Measurements from ENCODE around the gene DCP1B. TPM values are rescaled to one million over a fixed set of nuclear protein-coding genes. Genes with fewer than 3 reads are reported as not detected.

DCP1B gene
- total and polyA plus RNA-seq, 2 donors from 2014 or later: 11.3 to 15.0 TPM

- Histone ChIP-seq H3K36me3 (ENCODE audit: control insufficient read depth in 2 of 3, insufficient read depth in 3 of 3, low read length in 3 of 3) (no peaks in the 10 kb centered on the region), H3K9ac (ENCODE audit: low read length in 3 of 3) (no peak overlapping the region), H3K27me3 (ENCODE audit: control insufficient read depth, insufficient read depth, low read length) (no peaks in the 10 kb centered on the region), H3K27ac (ENCODE audit: low read depth in 2 of 2, low read length in 2 of 2) (no peak overlapping the region), H3K4me1 (ENCODE audit: control insufficient read depth in 2 of 3, insufficient read depth in 2 of 3, low read depth in 1 of 3, low read length in 3 of 3) (no peaks in the 10 kb centered on the region), H3K9me3 (ENCODE audit: control insufficient read depth in 2 of 3, insufficient read depth in 1 of 3, low read length in 3 of 3) (peaks cover 0 to 18% (median 0%) of the 10 kb centered on the region in 3 donors), H3K4me3 (ENCODE audit: low read length in 3 of 3) (peak overlapping the region in 1 of 3 donors; percentile 25)
- intact Hi-C loops (cut with DNase I): no loop called here
- TF ChIP-seq CTCF (IDR thresholded peaks at IDR 0.05; ENCODE audit: borderline replicate concordance, extremely low read depth, insufficient read depth): no peak
- peak in 3 of 5 donors; percentile 50 to 71 (median 71) for DNase-seq
- FAIRE-seq: no peak
These were observed 96.3 kb downstream of the DCP1B start for GRCh38 chr12:1907652-1908611.

GRCh38 chr12:1906579-1906978, 97.7 kb downstream of the DCP1B start:
- no peaks in the 10 kb centered on the region for H3K36me3 ChIP-seq (ENCODE audit: control insufficient read depth in 2 of 3, insufficient read depth in 3 of 3, low read length in 3 of 3)
- FAIRE-seq: no peak
- no peak overlapping the region for H3K4me3 ChIP-seq (ENCODE audit: low read length in 3 of 3)
- no peaks in the 10 kb centered on the region for H3K27me3 ChIP-seq (ENCODE audit: control insufficient read depth, insufficient read depth, low read length)
- H3K9ac ChIP-seq (ENCODE audit: low read length in 3 of 3): no peak overlapping the region
- no peak overlapping the region for H3K27ac ChIP-seq (ENCODE audit: low read depth in 2 of 2, low read length in 2 of 2)
- H3K9me3 ChIP-seq (ENCODE audit: control insufficient read depth in 2 of 3, insufficient read depth in 1 of 3, low read length in 3 of 3): peaks cover 0 to 21% (median 2%) of the 10 kb centered on the region in 3 donors
- intact Hi-C loops (cut with DNase I): no loop called here
- H3K4me1 ChIP-seq (ENCODE audit: control insufficient read depth in 2 of 3, insufficient read depth in 2 of 3, low read depth in 1 of 3, low read length in 3 of 3): no peaks in the 10 kb centered on the region
- TF ChIP-seq CTCF (IDR thresholded peaks at IDR 0.05; ENCODE audit: borderline replicate concordance, extremely low read depth, insufficient read depth): no peak
- no peak for DNase-seq

GRCh38 chr12:1904875-1905274, 99.4 kb downstream of the DCP1B start:
- Histone ChIP-seq H3K4me1 (ENCODE audit: control insufficient read depth in 2 of 3, insufficient read depth in 2 of 3, low read depth in 1 of 3, low read length in 3 of 3) (no peaks in the 10 kb centered on the region), H3K9ac (ENCODE audit: low read length in 3 of 3) (no peak overlapping the region), H3K4me3 (ENCODE audit: low read length in 3 of 3) (no peak overlapping the region), H3K27me3 (ENCODE audit: control insufficient read depth, insufficient read depth, low read length) (no peaks in the 10 kb centered on the region), H3K36me3 (ENCODE audit: control insufficient read depth in 2 of 3, insufficient read depth in 3 of 3, low read length in 3 of 3) (no peaks in the 10 kb centered on the region), H3K27ac (ENCODE audit: low read depth in 2 of 2, low read length in 2 of 2) (no peak overlapping the region), H3K9me3 (ENCODE audit: control insufficient read depth in 2 of 3, insufficient read depth in 1 of 3, low read length in 3 of 3) (peaks cover 0 to 21% (median 2%) of the 10 kb centered on the region in 3 donors)
- DNase-seq (no peak), FAIRE-seq (no peak)
- no peak for TF ChIP-seq CTCF (IDR thresholded peaks at IDR 0.05; ENCODE audit: borderline replicate concordance, extremely low read depth, insufficient read depth)
- intact Hi-C loops (cut with DNase I): no loop called here
